Fibroblast of the aortic adventitia (primary cell): ENCODE data around the gene AKR1C2. TPM values are rescaled to one million over a fixed set of nuclear protein-coding genes. Genes with fewer than 3 reads are reported as not detected.
"Not testable (repeated sequence)": the region's sequence is repeated elsewhere in the genome, so short reads cannot be mapped to it uniquely, and the experiment has no call there.

Experiments
- DNase-seq: peaks from one replicate; pipeline ENCODE4 v3.0.0-alpha.2; 2010; ENCODE audit warnings: low read depth
- H3K4me3 ChIP-seq: 2 replicates; pipeline ENCODE4 v1.5.1; 2011; ENCODE audit warnings: low read depth, mild to moderate bottlenecking, control low read depth, low read length, moderate library complexity
- CTCF ChIP-seq: IDR thresholded peaks from 2 replicates; pipeline ENCODE4 v1.5.1; 2011; ENCODE audit warnings: mild to moderate bottlenecking, low read length, control low read depth, inconsistent platforms; ENCODE audit not compliant: insufficient read depth
- total RNA-seq: library from RNA; depleted of rRNA; stranded (reverse); fragments of >200 nt; gene quantifications from 2 replicates; pipeline ENCODE4 v1.2.3, GENCODE V29; 2012; ENCODE audit warnings: low replicate concordance

AKR1C2 gene
- total RNA-seq, 1 donor: 376 TPM

DNA sequence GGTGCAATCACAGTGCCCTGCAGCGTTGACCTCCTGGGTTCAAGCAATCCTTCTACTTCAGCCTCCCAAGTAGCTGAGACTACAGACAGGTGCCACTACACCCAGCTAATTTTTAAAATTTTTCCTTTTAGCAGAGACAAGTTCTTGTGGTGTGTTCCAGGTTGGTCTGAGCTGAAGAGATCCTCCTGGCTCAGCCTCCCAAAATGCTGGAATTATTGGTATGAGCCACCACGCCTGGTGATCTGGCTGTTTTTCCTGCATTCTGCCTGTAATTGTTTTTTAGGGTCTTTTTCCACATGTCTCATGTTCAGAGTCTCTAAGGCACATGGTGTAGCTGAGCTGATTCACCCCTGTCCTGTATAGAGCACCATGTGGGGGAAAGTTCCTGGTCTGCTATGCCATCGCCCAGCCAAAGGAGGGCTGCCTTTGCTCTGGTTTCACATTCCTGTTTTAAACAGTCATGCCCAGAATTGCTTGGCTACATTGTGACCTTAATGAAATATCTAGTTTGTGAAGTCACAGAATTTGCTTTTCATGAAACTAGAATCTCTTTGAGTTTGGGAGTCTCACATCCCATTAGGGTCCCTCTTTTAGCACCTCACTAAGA, 15.1 kb upstream of the AKR1C2 start:
- TF ChIP-seq CTCF: peak; percentile 44
- peak; percentile 84 for DNase-seq
- H3K4me3 ChIP-seq: not testable (repeated sequence)

DNA sequence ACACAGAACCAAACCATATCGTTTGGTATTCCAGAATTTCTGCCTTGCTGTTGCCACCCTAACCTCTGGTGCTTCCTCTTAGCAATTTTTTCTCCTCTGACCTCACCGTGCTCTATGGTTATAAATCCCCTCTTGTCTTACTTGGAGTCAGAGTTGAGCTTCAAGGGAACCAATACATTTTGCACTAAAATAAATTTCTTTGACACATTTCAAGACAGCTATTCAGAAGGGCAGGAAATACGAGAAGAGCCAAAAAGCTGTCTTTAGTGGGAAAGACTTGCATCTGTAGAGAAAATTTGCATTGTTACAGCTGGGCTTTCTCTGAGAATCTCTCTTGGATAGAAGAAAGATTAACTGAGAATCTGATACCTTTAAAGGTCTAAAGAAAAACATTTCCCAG, 14.5 kb upstream of the AKR1C2 start:
- H3K4me3 ChIP-seq: no peak overlapping the region
- DNase-seq: peak; percentile 56

DNA sequence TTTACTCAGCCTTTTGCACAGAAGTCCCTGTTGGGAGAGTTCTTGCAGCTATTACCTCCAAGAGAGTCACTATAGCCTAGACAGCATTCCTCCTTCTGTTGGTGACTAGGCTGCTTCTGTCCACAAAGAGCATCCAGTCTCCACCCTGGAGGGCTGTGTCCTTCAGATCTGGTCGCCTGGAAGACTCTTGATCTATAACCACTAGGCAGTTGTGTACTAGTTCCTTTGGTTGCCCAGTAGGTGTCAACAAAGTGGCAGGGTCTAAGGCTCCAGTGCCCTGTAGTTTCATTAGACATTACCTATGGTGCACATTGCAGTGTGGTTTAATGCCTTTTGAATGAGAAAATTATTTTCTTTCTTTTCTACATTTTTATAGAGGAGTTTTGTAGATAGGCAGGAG, 11.3 kb upstream of the AKR1C2 start:
- no peak for TF ChIP-seq CTCF
- DNase-seq: no peak
- no peak overlapping the region for H3K4me3 ChIP-seq

More for the DNA sequence above, 14.5 kb upstream of the AKR1C2 start:
- TF ChIP-seq CTCF: no peak

DNA sequence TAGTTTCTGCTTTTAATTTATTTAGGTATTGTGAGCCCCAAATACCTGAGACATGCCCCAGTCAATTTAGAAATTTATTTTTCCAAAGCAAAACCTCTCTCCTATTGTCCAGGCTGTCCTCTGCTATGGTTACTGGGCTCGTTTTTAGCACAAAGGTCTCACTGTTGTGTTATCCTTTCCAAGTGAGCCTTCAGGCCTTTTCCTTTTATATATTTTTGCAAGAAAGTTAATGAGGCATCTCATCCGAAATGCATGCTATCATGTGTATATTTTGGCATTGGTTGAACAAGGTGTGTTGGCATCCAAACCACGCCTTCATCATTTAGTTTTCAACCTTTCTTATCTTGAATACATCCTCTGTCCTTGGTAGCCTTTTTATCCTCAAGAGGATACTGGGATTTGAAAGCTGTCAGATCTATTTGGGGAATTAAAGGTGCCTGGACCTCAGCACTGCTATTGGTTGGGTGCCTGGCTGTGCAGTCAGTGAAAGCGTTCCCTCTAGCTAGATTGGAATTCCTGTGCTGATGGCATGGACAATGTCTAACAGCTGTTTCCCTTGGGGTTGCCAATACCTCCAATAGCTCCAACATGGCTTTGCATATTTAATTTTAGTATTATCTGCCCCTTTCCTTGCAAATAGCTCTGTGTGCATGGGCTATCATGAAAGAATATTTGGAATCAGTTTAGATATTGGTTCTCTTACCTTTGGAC, 10.7 kb upstream of the AKR1C2 start:
- not testable (repeated sequence) for DNase-seq

GRCh38 chr10:5013385-5013784, 9.7 kb upstream of the AKR1C2 start:
- H3K4me3 ChIP-seq: no peak overlapping the region
- no peak for TF ChIP-seq CTCF
- DNase-seq: no peak

More for the DNA sequence above, 10.7 kb upstream of the AKR1C2 start:
- H3K4me3 ChIP-seq: not testable (repeated sequence)

DNA sequence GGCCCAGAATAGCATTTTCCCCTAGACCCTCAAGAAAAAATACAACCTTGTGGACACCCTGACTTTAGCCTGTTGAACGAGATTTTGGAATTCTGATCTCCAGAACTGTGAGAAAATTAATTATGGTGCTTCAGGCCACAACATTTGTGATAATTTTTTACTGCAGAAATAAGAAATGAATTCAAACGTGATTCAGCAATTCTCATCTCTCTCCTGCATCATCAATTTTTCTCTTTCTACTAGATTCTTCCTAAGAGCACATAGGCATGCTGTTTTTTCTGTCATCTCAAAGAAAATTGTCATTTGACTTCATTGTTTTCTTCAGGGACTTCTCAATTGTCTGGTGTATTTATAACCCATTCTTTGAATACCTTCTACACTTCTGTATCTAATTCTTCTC, 8.9 kb upstream of the AKR1C2 start:
- TF ChIP-seq CTCF: no peak
- DNase-seq: no peak
- H3K4me3 ChIP-seq: no peak overlapping the region

GRCh38 chr10:5011392-5011791, 7.7 kb upstream of the AKR1C2 start:
- H3K4me3 ChIP-seq: not testable (repeated sequence)

DNA sequence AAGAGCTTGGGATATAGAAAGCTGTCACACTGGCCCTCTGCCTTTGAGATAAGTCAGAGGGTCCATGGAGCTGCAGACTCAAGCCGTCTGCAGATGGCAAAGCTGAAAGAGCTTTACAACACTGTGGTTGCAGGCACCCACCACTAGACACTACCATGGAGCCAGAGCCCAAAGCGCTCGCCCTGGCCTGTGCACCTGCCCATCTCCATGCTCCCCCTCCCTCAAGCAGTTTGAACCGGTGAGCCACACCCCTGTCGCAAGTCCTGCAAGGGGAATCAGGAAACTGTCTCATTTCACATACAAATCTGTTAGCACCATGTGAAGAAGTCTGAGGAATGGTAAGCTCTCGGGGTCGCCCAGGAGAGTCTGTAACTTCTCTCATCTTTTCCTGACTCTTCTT, 6.4 kb upstream of the AKR1C2 start:
- H3K4me3 ChIP-seq, DNase-seq: not testable (repeated sequence)

More at GRCh38 chr10:5011392-5011791, 7.7 kb upstream of the AKR1C2 start:
- not testable (repeated sequence) for DNase-seq

- DNase-seq: peak; percentile 15
- not testable (repeated sequence) for H3K4me3 ChIP-seq
Measured at GRCh38 chr10:5008857-5009548, 5.3 kb upstream of the AKR1C2 start.

- DNase-seq, H3K4me3 ChIP-seq: not testable (repeated sequence)
Measured at GRCh38 chr10:5004501-5004900, 844 bp upstream of the AKR1C2 start.

DNA sequence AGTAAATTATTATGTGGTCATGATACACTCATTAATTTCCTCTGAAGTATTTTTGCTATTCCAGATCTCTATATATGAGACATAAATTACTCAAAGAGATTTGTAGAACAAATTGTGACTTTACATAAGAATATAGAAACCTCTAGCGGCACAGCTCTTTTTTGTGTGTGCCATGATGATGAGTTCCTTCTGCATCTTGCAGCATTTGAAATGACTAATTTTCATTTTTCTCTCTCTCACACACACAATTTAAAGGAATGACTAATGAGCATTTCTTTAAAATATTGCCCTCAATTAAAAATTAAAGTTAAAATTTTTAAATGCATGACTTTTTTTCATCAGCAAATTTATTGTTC, 351 bp upstream of the AKR1C2 start:
- not testable (repeated sequence) for DNase-seq, H3K4me3 ChIP-seq
